ENCODE measurements around the gene ATP8A2. TPM values are rescaled to one million over a fixed set of nuclear protein-coding genes. Genes with fewer than 3 reads are reported as not detected.

ATP8A2 gene
- total RNA-seq, 1 experiment from 2014 or later, result 5.2 TPM

GRCh38 chr13:25973576-25973975 lies 601.8 kb downstream of the ATP8A2 start:
- Mint-ChIP-seq H3K4me1 (peaks cover 86% of the 10 kb centered on the region), H3K9me3 (no peaks in the 10 kb centered on the region), H3K27me3 (ENCODE audit: low read depth) (peaks cover 34% of the 10 kb centered on the region), H3K27ac (no peak overlapping the region; the same call in 1 of the 2 replicates), H3K36me3 (no peaks in the 10 kb centered on the region), H3K4me3 (no peak overlapping the region)
- DNase-seq (ENCODE audit: low spot score) (no peak), ATAC-seq (no peak)
- TF ChIP-seq FOXP4 (CRISPR knock-in tag; IDR thresholded peaks at IDR 0.05) (no peak), JAZF1 (CRISPR knock-in tag; IDR thresholded peaks at IDR 0.05) (no peak), STAT6 (CRISPR knock-in tag; conservative IDR thresholded peaks at IDR 0.05; ENCODE audit: low read depth) (no peak), CBFB (CRISPR knock-in tag; IDR thresholded peaks at IDR 0.05; ENCODE audit: low read depth) (no peak), AFF4 (CRISPR knock-in tag; IDR thresholded peaks at IDR 0.05; ENCODE audit: borderline replicate concordance) (no peak), EMX1 (CRISPR knock-in tag; IDR thresholded peaks at IDR 0.05) (no peak), ZNF317 (CRISPR knock-in tag; IDR thresholded peaks at IDR 0.05; ENCODE audit: borderline replicate concordance, low read depth) (no peak), ATF6 (CRISPR knock-in tag; IDR thresholded peaks at IDR 0.05) (no peak), E2F4 (CRISPR knock-in tag; IDR thresholded peaks at IDR 0.05; ENCODE audit: borderline replicate concordance, low read depth) (no peak), MYBL2 (CRISPR knock-in tag; IDR thresholded peaks at IDR 0.05) (no peak), TEAD1 (CRISPR knock-in tag; IDR thresholded peaks at IDR 0.05) (no peak), ZNF396 (CRISPR knock-in tag; IDR thresholded peaks at IDR 0.05; ENCODE audit: borderline replicate concordance) (no peak)
- POLR2A ChIA-PET, result no interaction called here
- CTCF ChIA-PET, result interaction anchor here (1.1 kb wide), 1 partner anchor 399 kb away, joined by 3 read pairs; no protein-coding TSS in a partner anchor

GRCh38 chr13:25977216-25977615 lies 605.4 kb downstream of the ATP8A2 start:
- peaks cover 81% of the 10 kb centered on the region for H3K4me1 Mint-ChIP-seq
- ATAC-seq (peak; percentile 82), DNase-seq (ENCODE audit: low spot score) (peak; percentile 64)
- H3K4me3 Mint-ChIP-seq, result peak overlapping the region; percentile 28
- ChIA-PET POLR2A (interaction anchor here (0.6 to 1.2 kb wide), 2 partner anchors 19 to 36 kb away, joined by 3 read pairs; no protein-coding TSS in a partner anchor), CTCF (interaction anchor here (0.8 to 1.7 kb wide), 9 partner anchors 13 to 403 kb away, joined by 3 to 12 read pairs (median 3); partner anchors contain the start of gene SHISA2)
- H3K27me3 Mint-ChIP-seq (ENCODE audit: low read depth), result peaks cover 16% of the 10 kb centered on the region
- peak overlapping the region; percentile 97 for H3K27ac Mint-ChIP-seq
- no peaks in the 10 kb centered on the region for H3K36me3 Mint-ChIP-seq
- H3K9me3 Mint-ChIP-seq, result no peaks in the 10 kb centered on the region
- no peak for TF ChIP-seq ZNF263 (CRISPR knock-in tag; IDR thresholded peaks at IDR 0.05; ENCODE audit: low read depth)
- peak; percentile 72; the same call in 1 of the 2 replicates for TF ChIP-seq FOXP4 (CRISPR knock-in tag; IDR thresholded peaks at IDR 0.05)
- TF ChIP-seq KAT7 (CRISPR knock-in tag; IDR thresholded peaks at IDR 0.05; ENCODE audit: borderline replicate concordance), result no peak
- 0 out of 2 replicates have a peak, but pooled peaks have one; percentile 21 for TF ChIP-seq USF2 (CRISPR knock-in tag; IDR thresholded peaks at IDR 0.05)
- TF ChIP-seq SMAD3 (CRISPR knock-in tag; IDR thresholded peaks at IDR 0.05; ENCODE audit: borderline replicate concordance), result 0 out of 2 replicates have a peak, but pooled peaks have one; percentile 25
- TF ChIP-seq MAX (CRISPR knock-in tag; IDR thresholded peaks at IDR 0.05), result peak; percentile 29; the same call in 1 of the 2 replicates

Measured in WTC11 (cell line).